OCI-LY7 (cell line): ENCODE data around the gene TRIP10. TPM values are rescaled to one million over a fixed set of nuclear protein-coding genes. Genes with fewer than 3 reads are reported as not detected.

ENCODE experiments used
- BruUV-seq: library from RNA; stranded (reverse); fragments of 400-500 nt; replicated peaks from 2 replicates; lab custom pipeline; 2021; lab: Mats Ljungman, UMichigan
- CTCF ChIA-PET: fragments of 300-600 bp; sonication (Branson Sonifier 250); formaldehyde crosslinking; loops from one replicate; lab custom pipeline; 2022; ENCODE audit warnings: antibody characterized with exemption; ENCODE audit not compliant: unreplicated experiment; lab: Charles Lee
- POLR2A ChIA-PET: fragments of 300-600 bp; sonication (Branson Sonifier 250); formaldehyde crosslinking; loops from one replicate; lab custom pipeline; 2022; ENCODE audit warnings: antibody characterized with exemption; lab: Charles Lee
- DNase-seq: peaks from one replicate; pipeline ENCODE4 v3.0.0-alpha.2; 2015; ENCODE audit warnings: low spot score
- H2AFZ ChIP-seq: fragments of 200-600 bp; sonication (generic), shearing (Covaris generic); 2 replicates; pipeline ENCODE4 v1.6.1; 2014; ENCODE audit warnings: mild to moderate bottlenecking, antibody characterized with exemption, low read length, moderate library complexity
- H3K27ac ChIP-seq: fragments of 200-600 bp; sonication (generic); 2 replicates; pipeline ENCODE4 v1.5.1; 2014; ENCODE audit warnings: mixed run types, low read depth, mild to moderate bottlenecking, moderate library complexity, low read length, inconsistent platforms; ENCODE audit not compliant: poor library complexity, severe bottlenecking
- H3K36me3 ChIP-seq: fragments of 200-600 bp; sonication (generic); 2 replicates; pipeline ENCODE4 v1.6.1; 2014; ENCODE audit warnings: mild to moderate bottlenecking, antibody characterized with exemption, low read length, moderate library complexity, mixed read lengths; ENCODE audit not compliant: insufficient read depth
- H3K4me1 ChIP-seq: fragments of 200-600 bp; sonication (generic); 2 replicates; pipeline ENCODE4 v1.5.1; 2014; ENCODE audit warnings: mild to moderate bottlenecking, low read length; ENCODE audit not compliant: insufficient read depth, poor library complexity, severe bottlenecking
- H3K4me2 ChIP-seq: fragments of 200-600 bp; sonication (generic); 2 replicates; pipeline ENCODE4 v1.6.1; 2014; ENCODE audit warnings: mild to moderate bottlenecking, low read length
- H3K4me3 ChIP-seq: fragments of 200-600 bp; sonication (generic); 2 replicates; pipeline ENCODE4 v1.5.1; 2014; ENCODE audit warnings: mild to moderate bottlenecking, low read depth, low read length; ENCODE audit not compliant: poor library complexity, severe bottlenecking
- H3K79me2 ChIP-seq: fragments of 200-600 bp; sonication (generic); 2 replicates; pipeline ENCODE4 v1.6.1; 2016; ENCODE audit warnings: low read depth, mild to moderate bottlenecking, low read length, moderate library complexity, mixed read lengths; ENCODE audit not compliant: insufficient read depth
- H3K9me2 ChIP-seq: fragments of 200-600 bp; sonication (generic); 2 replicates; pipeline ENCODE4 v1.6.1; 2016; ENCODE audit warnings: mild to moderate bottlenecking, low read length, mixed read lengths; ENCODE audit not compliant: insufficient read depth
- H3K9me3 ChIP-seq: fragments of 200-600 bp; sonication (generic); 2 replicates; pipeline ENCODE4 v1.6.1; 2014; ENCODE audit warnings: mild to moderate bottlenecking, mixed run types, low read length, mixed read lengths
- H4K20me1 ChIP-seq: fragments of 200-600 bp; sonication (generic); 2 replicates; pipeline ENCODE4 v1.6.1; 2014; ENCODE audit warnings: mild to moderate bottlenecking, antibody characterized with exemption, low read length, moderate library complexity, mixed read lengths; ENCODE audit not compliant: insufficient read depth
- CTCF ChIP-seq: fragments of 200-600 bp; sonication (generic); conservative IDR thresholded peaks from 2 replicates; pipeline ENCODE4 v1.5.1; 2014; ENCODE audit warnings: mild to moderate bottlenecking, antibody characterized with exemption, low read length, moderate library complexity, mixed read lengths
- EZH2phosphoT487 ChIP-seq: fragments of 200-600 bp; sonication (generic); IDR thresholded peaks from 2 replicates; pipeline ENCODE4 v1.6.1; 2018; ENCODE audit warnings: low read depth, borderline replicate concordance, mild to moderate bottlenecking, mixed run types, antibody characterized with exemption, low read length, moderate library complexity, mixed read lengths
- intact Hi-C: fragments of 100-400 bp; cut with micrococcal nuclease; formaldehyde crosslinking; loops from one replicate; pipeline ENCODE4 v1.10.0; 2022; ENCODE audit not compliant: unreplicated experiment
- total RNA-seq, 2 experiments: library from RNA; depleted of rRNA in 1 of 2; stranded (reverse); fragments of >200 nt in 1 of 2; shearing (Covaris generic) in 1 of 2; gene quantifications; 2 replicates each; pipeline ENCODE4 v1.2.3, GENCODE V29; 2014 to 2022

Gene TRIP10
- total RNA-seq, 2 experiments from 2014 or later: 16.1 to 19.9 TPM

GRCh38 chr19:6734096-6734696 lies 5.3 kb upstream of the TRIP10 start:
- no TSS peak for BruUV-seq
- H3K4me3 ChIP-seq: no peak overlapping the region
- peaks cover 27% of the 10 kb centered on the region for H3K4me1 ChIP-seq
- H3K9me2 ChIP-seq: no peaks in the 10 kb centered on the region
- H3K79me2 ChIP-seq: peaks cover 13% of the 10 kb centered on the region; the same call in 1 of the 2 replicates
- no peak overlapping the region for H2AFZ ChIP-seq
- DNase-seq: no peak
- POLR2A ChIA-PET: no interaction called here
- no peaks in the 10 kb centered on the region for H4K20me1 ChIP-seq
- CTCF ChIA-PET: no interaction called here
- H3K9me3 ChIP-seq: no peaks in the 10 kb centered on the region
- H3K4me2 ChIP-seq: no peak overlapping the region
- no peak for TF ChIP-seq EZH2phosphoT487
- TF ChIP-seq CTCF: no peak
- intact Hi-C loops: no loop called here
- no peak overlapping the region for H3K27ac ChIP-seq
- no peaks in the 10 kb centered on the region; the same call in 1 of the 2 replicates for H3K36me3 ChIP-seq

GRCh38 chr19:6735181-6735911 lies 4.1 kb upstream of the TRIP10 start:
- ChIA-PET POLR2A (interaction anchor here (0.6 kb wide), 2 partner anchors 53 to 128 kb away, joined by 3 read pairs; no protein-coding TSS in a partner anchor), CTCF (interaction anchor here (1.7 kb wide), 1 partner anchor 128 kb away, joined by 5 read pairs; no protein-coding TSS in a partner anchor)
- no TSS peak for BruUV-seq
- H3K4me1 ChIP-seq: peaks cover 35% of the 10 kb centered on the region
- no peak for TF ChIP-seq EZH2phosphoT487
- no peak for TF ChIP-seq CTCF
- H3K36me3 ChIP-seq: no peaks in the 10 kb centered on the region
- intact Hi-C loops: loop anchor here (5.0 kb wide), 1 partner anchor 133 kb away; no protein-coding TSS in a partner anchor
- H3K4me3 ChIP-seq: peak overlapping the region; percentile 83
- peaks cover 13% of the 10 kb centered on the region; the same call in 1 of the 2 replicates for H3K79me2 ChIP-seq
- H3K9me3 ChIP-seq: no peaks in the 10 kb centered on the region
- no peaks in the 10 kb centered on the region for H4K20me1 ChIP-seq
- H2AFZ ChIP-seq: no peak overlapping the region
- no peak for DNase-seq
- H3K27ac ChIP-seq: peak overlapping the region; percentile 74
- no peaks in the 10 kb centered on the region for H3K9me2 ChIP-seq
- H3K4me2 ChIP-seq: peak overlapping the region; percentile 85
